Measurements from ENCODE around the gene LRIT2. TPM values are rescaled to one million over a fixed set of nuclear protein-coding genes. Genes with fewer than 3 reads are reported as not detected.

The LRIT2 gene
- total RNA-seq, 1 experiment from 2014 or later: not detected

DNA sequence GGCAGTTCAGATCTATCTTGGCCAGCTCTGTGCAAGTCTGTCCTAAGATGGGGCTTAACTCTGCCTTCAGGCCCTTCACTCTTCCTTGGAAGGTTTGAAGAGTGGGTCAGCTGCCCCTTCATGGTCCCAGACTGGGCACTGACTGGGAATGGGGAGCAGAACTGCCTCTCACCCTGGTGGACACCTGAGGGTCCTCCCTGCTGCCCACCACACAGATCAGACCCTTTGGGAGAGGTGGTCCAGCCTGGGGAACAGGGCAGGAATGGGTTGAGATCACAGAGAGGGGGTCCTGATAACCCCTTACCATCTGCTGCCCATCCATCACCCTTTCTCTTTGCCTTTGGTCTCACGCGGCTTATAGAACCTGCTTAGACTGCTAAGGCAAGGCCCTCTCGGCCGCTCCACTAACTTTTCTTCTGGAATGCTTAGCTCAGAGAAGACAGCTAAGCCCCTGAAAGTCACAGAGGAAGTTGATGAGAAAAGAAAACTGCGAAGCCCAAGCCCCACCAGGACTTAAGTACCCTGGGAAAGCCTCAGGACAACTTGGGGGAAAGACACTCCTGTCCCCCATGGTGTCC lies 31.4 kb downstream of the LRIT2 start:
- Histone ChIP-seq H2BK120ac (ENCODE audit: low read depth, low read length, poor library complexity, severe bottlenecking) (no peak overlapping the region), H2AK5ac (ENCODE audit: insufficient read length, low read length) (no peak overlapping the region), H2BK12ac (ENCODE audit: insufficient read length, low read depth, low read length) (no peak overlapping the region), H4K8ac (replicated peaks; ENCODE audit: insufficient read length, low read depth, low read length) (no peak overlapping the region), H3K27me3 (ENCODE audit: insufficient read depth, low read length) (peaks cover 17% of the 10 kb centered on the region), H2AFZ (ENCODE audit: low read length) (no peak overlapping the region), H3K79me1 (ENCODE audit: insufficient read depth, low read depth, low read length, poor library complexity, severe bottlenecking) (no peaks in the 10 kb centered on the region), H4K20me1 (ENCODE audit: control insufficient read depth, insufficient read depth, insufficient read length) (no peaks in the 10 kb centered on the region), H3K4me1 (ENCODE audit: insufficient read depth, low read length) (no peaks in the 10 kb centered on the region; the same call in 1 of the 2 replicates), H3K4ac (ENCODE audit: low read depth, low read length) (no peak overlapping the region), H2BK20ac (ENCODE audit: low read depth, low read length, poor library complexity, severe bottlenecking) (no peak overlapping the region), H4K91ac (ENCODE audit: insufficient read length, low read depth, low read length) (no peak overlapping the region), H3K56ac (ENCODE audit: insufficient read length, low read depth, low read length) (no peak overlapping the region), H3K9me3 (ENCODE audit: control insufficient read depth, low read depth, low read length) (no peaks in the 10 kb centered on the region), H3K23ac (ENCODE audit: insufficient read length, low read depth, low read length) (no peak overlapping the region), H3K4me2 (ENCODE audit: insufficient read depth, insufficient read length, low read length) (peak overlapping the region; percentile 75), H3K79me2 (ENCODE audit: insufficient read depth, low read length) (no peaks in the 10 kb centered on the region), H3K9ac (ENCODE audit: extremely low read depth, insufficient read length, low read length) (no peak overlapping the region), H3K14ac (ENCODE audit: insufficient read depth, low read length) (no peak overlapping the region), H3K23me2 (ENCODE audit: insufficient read length, low read depth, low read length, poor library complexity, severe bottlenecking) (peaks cover 12% of the 10 kb centered on the region), H2BK15ac (ENCODE audit: low read depth, low read length) (no peak overlapping the region), H3K18ac (ENCODE audit: insufficient read length, low read depth, low read length) (no peak overlapping the region), H4K5ac (ENCODE audit: insufficient read length, low read depth, low read length) (no peak overlapping the region), H3T11ph (ENCODE audit: low read length) (no peak overlapping the region), H3K27ac (ENCODE audit: insufficient read length, low read depth, low read length) (no peak overlapping the region), H2BK5ac (ENCODE audit: insufficient read length, low read length) (no peak overlapping the region)
- H3K27ac Mint-ChIP-seq: no peak overlapping the region; a peak in 1 of 7 replicates
- H3K4me1 Mint-ChIP-seq: peaks cover 7 to 9% of the 10 kb centered on the region in 2 experiments
- H3K9me3 Mint-ChIP-seq: no peaks in the 10 kb centered on the region; a peak in 1 of 5 replicates
- H3K4me3 Mint-ChIP-seq: peak overlapping the region; percentile 64 to 82
- TF ChIP-seq, protein P1, sequence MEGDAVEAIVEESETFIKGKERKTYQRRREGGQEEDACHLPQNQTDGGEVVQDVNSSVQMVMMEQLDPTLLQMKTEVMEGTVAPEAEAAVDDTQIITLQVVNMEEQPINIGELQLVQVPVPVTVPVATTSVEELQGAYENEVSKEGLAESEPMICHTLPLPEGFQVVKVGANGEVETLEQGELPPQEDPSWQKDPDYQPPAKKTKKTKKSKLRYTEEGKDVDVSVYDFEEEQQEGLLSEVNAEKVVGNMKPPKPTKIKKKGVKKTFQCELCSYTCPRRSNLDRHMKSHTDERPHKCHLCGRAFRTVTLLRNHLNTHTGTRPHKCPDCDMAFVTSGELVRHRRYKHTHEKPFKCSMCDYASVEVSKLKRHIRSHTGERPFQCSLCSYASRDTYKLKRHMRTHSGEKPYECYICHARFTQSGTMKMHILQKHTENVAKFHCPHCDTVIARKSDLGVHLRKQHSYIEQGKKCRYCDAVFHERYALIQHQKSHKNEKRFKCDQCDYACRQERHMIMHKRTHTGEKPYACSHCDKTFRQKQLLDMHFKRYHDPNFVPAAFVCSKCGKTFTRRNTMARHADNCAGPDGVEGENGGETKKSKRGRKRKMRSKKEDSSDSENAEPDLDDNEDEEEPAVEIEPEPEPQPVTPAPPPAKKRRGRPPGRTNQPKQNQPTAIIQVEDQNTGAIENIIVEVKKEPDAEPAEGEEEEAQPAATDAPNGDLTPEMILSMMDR (conservative IDR thresholded peaks at IDR 0.05): no peak
- WGBS (ENCODE audit: extremely low coverage, insufficient read length, low lambda C conversion rate): no CpG with 5 or more reads among the region's 5 CpGs
- peaks cover 0 to 2% (median 0%) of the 10 kb centered on the region in 3 experiments; a peak in 3 of 7 replicates for H3K36me3 Mint-ChIP-seq (ENCODE audit: insufficient read depth in 1 of 3, low read depth in 3 of 3)
- H3K27me3 Mint-ChIP-seq (ENCODE audit: low read depth): peaks cover 64% of the 10 kb centered on the region
- DNase-seq: no peak

Measured in H9 (cell line).